GM21360 (cell line): ENCODE results near the gene KCNC2.
"Not testable (repeated sequence)": the region's sequence is repeated elsewhere in the genome, so short reads cannot be mapped to it uniquely, and the experiment has no call there.

Source experiments
- ATAC-seq: cut with Tn5 transposase; IDR thresholded peaks from one replicate; pipeline ENCODE4 v1.9.1; 2021; ENCODE audit warnings: mild to moderate bottlenecking, moderate library complexity; ENCODE audit not compliant: unreplicated experiment

The KCNC2 gene

DNA sequence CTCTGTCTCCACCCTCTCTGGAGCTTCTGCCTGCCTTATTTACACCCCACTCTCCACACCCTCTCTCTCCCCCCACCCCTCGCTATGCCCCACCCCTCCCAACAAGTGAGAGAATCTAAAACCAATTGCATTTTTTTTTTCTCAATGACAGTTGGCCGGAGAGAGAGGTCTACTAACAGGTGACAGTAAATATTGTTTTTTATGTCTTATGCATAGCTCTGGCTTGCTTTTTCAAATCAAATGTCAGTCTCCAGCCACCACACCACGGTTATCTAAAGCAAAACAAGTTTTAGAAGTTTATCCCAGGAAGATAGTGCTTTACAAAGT lies at the start of gene KCNC2:
Gene KCNC2, minus strand, starts transcription at position 28 of the 327 bp plus-strand sequence.
- ATAC-seq, result no peak

DNA sequence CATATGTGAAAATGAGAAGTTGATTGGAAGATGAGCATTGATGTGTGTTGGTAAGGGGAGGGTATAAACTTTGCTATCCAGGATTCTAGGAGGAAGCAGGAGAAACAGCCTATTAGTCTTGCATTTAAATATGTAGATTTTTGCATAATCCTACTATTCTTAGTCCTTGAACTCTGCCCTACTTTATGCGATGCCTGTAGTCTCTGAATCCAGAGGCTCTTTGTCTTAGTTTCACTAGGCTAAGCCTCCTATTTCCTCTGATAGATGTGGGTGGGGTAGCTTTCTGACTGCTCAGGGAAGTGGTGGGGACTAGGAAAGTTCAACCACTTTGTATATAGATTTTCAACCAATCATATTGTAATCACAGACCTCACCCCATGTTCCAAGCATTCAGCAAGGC lies 49.5 kb upstream of the KCNC2 start:
- no peak for ATAC-seq

DNA sequence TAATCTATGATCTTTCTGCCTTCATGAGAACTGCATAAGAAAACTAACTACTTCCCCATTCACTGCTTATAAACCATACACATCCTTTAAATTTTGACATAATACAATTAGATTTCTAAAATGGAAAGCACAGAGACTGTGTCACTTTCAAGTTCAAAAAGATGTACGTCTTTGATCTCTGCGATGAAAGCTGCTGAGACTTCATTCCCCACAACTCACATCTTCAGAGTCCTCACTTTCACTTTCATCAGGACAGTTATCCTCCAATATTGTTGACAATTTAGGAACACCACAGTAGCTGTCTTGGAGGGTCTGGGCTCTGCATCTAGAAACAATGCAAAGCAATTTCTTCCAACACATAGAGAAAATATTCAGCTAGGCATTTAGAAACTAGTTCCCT lies 47.9 kb upstream of the KCNC2 start:
- ATAC-seq, result no peak

DNA sequence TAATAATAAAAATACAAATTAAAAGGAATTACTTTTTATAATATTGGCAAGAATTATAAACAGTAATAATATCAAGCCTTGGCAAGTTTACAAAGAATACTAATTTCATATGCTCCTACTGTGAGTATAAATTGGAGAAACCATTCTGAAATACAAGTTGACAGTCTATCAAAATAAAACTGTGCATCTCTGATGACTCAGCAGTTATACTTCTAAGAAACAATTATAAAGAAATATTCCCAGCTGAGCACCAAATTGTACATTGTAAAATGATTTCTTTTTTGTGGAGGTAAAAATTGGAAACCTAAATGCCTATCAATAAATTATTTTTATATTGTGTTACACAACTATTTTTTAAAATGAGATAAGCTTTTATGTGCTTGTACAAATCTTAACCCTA lies 35.5 kb upstream of the KCNC2 start:
- no peak for ATAC-seq

DNA sequence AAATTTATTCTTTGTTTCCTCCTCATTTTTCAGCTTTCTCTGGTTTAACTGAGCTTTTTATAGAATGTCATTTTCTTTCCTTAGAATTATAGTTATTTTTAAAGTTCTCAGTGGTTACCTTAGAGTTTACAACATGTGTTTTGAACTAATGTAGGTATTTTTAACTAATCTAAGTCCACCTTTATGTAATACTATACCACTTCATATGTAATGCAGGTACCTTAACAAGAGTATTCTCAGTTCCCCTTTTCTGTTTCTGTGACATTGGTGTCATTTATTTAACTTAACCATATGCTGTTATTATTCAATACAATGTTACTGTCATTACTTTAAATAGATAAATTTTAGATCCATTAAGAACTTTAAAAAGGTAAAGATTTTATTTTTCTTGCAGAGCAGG lies 30.3 kb upstream of the KCNC2 start:
- peak; percentile 91 for ATAC-seq

DNA sequence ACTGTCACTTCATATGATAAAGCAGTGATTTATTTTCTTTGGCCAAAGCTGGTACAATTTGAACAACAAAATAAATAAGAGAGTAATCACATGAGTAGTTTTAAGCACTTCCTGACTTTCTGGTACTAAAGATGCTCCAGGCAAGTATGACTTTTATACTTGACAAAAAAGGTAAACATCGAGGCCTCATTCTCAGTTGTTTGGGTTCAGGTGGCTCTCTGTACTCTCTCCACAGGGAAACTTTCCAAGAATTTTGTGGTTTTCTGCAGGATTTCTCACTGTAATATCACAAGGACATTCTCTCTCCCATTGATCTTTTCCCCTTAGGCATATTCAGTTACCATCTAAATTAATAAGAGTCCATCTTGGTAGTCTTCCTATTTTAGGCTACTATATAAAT lies 26.6 kb upstream of the KCNC2 start:
- no peak for ATAC-seq

DNA sequence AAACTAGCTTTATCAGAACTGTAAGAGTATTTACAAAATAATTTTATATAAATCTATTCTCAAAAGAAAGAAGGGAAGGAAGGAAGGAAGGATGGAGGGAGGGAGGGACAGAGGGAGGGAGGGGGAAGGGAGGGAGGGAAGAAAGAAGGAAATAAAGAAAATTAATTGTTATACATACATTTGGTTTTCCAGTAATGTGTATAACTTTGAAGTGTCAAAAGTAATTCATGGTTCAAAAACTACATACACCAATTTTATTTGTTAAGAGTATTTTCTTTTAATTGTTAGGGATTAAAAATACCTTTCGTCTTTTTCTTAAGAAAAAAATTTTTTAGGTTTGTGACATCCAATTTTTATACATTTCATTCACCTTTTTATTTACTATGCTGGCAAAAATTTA lies 17.5 kb upstream of the KCNC2 start:
- ATAC-seq, result no peak

DNA sequence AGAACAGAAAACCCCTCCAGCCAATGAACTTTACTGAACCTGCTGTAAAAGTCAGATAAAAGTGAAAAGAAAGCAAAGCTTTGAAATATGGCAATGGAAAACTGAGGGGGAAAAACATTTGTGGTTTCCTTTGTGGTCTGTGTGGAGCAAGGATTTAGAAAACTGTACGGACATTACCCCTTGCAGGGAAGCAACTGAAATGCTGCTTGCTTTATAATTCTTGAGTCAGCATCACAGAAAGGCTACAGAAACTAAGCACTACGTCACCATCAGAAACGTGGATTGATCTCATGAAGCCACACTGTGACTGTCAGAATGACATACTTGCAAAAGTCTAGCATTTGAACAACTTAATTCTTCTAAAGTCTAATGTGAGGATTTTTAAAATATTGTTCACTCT lies 2.4 kb upstream of the KCNC2 start:
- ATAC-seq, result no peak

DNA sequence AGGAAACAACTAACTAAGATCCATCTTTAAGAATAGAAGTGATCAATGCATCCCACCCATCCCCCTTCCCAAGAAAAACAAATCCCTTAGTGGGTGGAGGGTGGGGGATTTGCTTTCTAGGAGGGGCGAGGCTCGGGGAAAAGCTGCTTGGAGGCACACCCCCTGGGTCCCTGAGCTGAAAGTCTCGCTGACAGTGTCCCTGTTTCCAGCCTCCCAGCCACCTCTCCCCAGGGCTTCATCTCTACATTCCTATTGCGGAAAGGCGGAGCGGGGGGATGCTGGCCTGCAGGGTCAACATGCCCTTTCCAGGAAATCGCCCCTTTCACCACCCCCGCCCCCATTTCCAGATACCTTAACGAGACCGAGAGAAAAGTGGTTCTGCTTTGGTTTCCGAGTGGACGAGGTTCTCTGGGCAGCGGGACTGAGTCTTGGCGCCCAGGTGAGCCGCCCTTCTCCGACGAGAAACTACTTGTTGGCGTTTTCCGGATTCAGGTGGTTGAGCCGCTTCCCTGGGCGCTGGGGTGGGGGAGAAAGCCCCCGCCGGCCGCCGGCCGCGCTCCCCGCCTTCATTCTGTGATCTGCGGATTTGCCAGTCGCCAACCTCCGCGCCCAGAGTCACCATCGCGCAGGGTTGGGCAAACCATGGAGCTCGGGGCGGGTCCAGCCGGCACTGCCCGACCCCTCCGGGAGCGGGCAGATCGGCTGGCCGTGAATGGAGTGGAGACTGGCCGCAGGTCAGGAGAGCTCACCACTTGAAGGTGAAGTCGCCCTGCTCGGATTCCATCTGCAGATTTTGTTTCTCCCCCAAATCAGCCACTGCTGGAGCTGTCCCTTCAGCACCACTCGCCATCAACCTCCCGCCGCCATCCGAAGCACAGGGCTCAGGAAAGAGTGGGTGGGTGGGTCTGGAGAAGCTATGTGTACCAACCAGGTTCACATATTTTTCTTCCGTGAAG lies 505 bp downstream of the KCNC2 start:
- ATAC-seq, result no peak

DNA sequence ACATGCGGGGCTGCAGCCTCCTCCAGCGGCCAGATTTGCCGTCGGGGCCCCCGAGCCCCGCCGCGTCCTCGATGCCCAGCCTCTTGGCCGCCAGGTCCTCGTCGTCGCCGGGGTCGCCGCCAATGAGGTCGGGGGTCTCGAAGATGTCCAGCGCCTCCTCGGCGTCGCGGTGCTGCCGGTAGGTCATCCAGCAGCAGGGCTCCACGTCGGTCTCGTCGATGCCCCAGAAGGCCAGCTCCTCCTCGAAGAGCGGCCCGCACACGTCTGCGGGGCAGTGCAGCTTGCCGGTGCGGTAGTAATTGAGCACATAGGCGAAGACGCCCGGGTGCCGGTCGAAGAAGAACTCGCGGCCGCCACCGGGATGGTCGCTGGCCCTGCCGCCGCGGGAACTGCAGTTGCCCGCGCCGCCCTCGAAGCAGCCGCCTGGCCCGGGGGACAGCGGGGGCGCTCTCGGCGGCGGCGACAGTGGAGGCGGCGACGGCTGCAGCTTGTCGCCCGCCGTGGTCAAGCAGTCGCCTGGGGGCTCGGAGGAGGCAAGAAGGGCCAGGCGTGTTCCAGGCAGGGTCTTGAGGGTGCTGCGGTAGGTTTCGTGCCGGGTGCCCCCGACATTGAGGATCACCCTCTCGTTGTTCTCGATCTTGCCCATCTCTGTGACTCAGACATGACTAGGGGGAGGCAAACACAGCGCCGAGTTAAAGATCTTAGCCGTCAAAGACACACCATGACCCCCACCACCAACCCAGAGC lies 2.1 kb downstream of the KCNC2 start:
- no peak for ATAC-seq

DNA sequence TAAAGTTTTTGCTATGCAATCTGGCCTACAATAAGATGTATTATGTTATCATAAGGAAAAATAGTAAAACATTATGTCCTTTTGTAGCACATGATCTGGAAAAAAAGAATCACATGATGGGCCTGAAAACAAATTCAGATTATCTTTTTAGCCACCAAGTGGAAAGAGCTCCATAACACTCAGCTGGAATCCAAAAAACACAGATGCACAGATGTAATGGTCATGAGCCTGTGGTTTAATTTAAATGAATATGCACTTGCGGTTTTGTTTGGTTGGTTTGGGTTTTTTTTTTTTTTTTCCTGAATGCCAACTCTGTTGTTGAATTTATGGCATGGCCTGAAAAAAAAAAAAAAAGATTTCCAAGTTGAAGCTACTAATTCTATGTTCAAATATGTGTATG lies 4.1 kb downstream of the KCNC2 start:
- no peak for ATAC-seq

DNA sequence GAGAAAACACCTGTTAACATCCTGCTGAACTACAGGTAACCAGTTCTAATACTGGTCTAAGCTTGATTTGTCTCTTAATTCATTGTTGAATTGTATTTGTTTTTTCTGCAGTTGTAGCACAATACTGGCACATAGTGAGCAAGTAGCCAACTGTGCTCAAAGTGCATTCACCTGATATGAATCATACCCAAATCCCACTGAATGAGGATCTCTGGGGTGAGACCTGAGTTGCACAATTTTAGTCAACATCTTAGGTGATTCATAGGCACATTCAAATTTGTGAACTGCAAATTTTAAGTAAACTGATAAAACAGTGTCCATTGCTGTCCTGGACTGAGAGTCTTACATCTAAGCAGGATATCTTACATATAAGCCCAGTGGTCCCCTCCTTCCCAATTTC lies 12.8 kb downstream of the KCNC2 start:
- ATAC-seq, result no peak

DNA sequence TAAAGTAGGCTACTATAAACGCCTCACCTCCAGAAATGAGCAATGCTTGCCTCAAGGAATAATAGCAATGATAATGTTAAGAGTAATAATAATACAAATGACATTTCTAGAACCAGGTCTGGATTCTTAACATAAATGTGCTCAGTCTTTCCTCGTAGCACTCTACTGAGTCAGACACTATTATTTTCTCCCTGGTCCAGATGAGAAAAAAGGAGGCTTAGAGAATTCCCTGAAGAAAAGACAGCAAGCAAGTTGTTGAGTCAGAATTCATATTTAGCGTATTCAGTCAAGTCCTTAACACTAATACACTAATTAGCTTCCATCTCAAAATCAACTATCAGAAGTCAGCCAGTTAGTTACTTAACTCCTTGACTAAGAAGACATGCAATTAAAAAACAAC lies 13.2 kb downstream of the KCNC2 start:
- no peak for ATAC-seq

DNA sequence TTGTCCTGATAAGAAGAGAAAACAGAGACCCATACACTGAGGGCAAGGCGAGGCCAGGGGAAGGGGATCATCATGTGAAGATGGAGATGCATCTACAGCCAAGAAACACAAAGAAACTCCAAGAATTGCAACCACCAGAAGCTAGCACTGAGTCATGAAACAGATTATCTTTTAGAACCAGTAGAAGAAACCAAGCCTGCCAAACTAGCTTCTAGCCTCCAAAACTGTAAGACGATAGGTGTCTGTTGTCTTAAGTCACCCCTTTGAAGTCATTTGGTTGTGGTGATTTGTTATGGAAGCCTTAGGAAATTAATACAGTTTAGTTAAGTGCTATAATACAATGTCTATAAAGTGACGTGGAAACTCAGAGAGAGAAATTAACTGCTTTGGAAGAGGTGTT lies 15.4 kb downstream of the KCNC2 start:
- no peak for ATAC-seq

DNA sequence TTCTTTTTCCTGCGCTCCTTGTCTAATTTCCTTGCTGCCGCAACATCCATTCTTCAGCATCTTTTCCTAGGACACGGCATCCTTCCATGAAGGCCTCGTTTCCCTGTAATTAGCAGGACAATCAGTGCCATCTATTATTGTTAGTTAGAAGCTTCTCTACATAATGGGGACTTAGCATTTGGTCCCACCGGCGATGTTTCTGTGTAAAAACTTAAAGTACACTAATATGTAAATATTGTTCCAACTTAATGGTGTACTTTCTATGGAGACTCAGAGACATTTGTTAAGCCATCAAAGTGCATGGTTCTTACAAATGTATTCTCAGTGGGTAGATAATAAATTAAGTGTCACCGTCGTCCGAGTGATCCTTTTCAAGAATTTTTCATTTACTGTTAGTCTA lies 17.4 kb downstream of the KCNC2 start:
- ATAC-seq, result no peak

DNA sequence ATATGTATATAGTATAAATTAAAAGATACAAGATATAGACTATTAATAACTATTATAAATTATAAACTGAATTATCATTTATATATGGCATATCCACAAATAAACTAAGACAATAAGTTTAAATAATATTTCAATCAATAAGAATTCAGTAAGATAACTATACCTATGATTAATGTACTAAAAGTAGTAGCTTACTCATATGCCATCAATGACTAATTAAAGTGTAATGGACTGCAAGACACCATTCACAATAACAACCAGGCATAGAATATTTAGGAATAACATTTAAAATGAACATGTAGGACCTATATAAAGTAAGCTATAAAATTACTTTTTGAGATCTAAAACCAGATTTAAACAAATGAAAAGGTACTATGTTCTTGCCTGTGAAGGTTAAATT lies 18.8 kb downstream of the KCNC2 start:
- no peak for ATAC-seq

DNA sequence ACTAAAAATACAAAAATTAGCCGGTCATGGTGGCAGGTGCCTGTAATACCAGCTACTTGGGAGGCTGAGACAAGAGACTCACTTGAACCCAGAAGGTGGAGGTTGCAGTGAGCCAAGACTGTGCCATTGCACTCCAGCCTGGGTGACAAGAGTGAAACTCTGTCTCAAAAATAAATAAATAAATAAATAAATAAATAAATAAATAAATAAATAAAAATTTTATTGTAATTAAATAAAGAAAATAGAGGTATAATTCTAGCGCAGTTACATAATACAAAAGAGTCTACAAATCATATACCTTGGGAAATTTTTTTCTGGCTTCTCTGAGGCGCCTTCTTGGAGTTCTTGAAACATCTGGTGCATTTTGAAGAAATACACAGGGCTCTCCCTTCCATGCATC lies 23.8 kb downstream of the KCNC2 start:
- ATAC-seq, result not testable (repeated sequence)

DNA sequence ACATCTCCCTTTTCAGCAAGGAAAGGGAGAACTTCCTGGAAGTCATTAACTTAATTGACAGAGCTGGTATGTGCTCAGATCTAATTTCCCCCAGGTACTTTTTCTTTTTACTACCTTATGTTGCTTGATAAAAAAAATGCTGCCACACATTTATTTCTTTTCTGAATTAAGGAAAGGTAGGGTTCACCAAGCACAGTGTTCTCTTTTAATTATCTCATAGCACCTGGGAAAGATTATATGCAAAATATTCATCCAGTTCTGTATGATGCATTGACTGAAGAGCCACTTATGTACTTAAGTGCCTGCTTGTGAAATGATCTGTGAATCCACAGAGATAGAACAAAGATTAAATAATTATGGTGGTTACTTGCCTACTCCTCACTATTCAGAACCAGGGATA lies 25.1 kb downstream of the KCNC2 start:
- no peak for ATAC-seq

DNA sequence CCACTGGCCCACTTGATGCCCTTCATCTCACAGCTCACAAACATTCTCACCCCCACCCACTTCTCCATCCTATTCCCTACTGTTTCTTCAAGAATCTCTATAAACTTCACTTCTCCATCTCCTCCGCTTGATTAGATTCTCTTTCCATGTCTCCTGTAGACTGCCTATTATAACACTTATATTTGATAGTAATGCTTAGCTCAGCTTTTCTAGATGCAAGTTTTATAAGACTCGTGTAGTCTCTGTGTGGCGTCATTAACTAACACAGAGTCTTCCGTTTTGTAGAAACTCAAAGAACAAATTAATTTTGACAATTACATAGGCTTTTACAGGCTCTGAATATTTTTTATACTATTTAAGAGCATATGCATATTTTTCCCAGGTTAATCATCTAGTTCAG lies 25.7 kb downstream of the KCNC2 start:
- ATAC-seq, result no peak

DNA sequence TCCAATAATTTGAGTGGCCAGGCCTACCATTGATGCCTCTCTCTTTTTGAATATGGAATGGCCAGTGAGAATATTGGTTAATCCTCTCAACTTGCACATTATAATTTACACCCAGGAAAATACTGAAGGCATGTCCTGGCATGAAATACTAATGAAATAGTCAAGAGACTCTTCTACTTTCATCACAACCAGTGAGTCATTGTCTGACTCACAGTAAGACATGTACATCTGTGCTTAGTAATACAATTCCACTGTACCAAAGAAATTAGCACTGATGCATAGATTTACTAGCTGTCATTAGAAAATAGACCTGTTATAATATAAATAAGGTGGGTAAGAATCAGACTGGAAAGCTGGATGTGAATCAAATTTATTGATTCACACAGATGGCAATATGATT lies 31.6 kb downstream of the KCNC2 start:
- peak; percentile 87 for ATAC-seq

DNA sequence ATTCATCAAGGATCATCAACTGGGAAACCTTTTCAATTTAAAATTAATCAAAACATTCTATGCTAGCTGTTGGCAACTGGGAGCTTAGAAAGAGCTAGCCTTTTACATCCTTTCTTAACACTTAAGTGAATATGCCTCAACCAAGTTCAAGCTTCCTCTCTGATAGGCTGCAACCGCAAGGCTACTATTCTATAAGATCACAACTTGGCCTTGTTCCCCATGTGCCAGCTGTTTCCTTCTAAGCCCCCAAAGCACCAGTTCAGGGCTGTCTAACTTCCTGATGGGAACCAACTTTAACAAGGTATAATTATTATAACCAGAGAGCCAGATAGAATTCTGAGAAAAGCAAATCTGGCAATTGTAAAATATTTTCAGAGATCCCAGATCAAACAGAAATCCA lies 37.0 kb downstream of the KCNC2 start:
- ATAC-seq, result no peak

DNA sequence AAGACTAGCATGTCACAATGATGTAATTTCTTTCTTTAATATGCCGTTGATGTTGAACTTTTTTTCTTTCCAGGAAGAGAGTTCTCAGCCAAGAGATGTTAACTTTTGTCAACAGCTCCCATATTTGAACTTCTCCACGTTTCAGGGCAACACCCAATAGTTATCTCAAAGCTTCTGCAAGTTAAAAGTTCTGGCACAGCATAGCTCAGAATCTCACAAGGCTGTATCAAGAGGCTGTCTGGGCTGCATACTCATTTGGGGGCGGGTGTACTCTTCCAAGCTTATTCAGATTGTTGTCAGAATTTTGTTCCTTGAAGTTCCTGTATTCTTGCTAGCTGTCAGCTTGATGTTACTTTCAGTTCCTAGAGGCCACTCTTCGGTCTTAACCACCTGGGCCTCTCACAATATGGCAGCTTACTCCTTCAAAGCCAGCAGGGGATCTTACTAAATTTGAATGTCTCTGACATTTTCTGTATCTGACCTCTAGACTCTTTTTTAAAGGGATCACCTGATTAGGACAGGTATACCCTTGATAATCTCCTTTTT lies 38.9 kb downstream of the KCNC2 start:
- no peak for ATAC-seq
